HG02623 (cell line): Measurements from ENCODE around the gene SYNJ1.
"Not testable (repeated sequence)": the region's sequence is repeated elsewhere in the genome, so short reads cannot be mapped to it uniquely, and the experiment has no call there.

ENCODE experiments used
- ATAC-seq: cut with Tn5 transposase; IDR thresholded peaks from one replicate; pipeline ENCODE4 v1.9.1; 2021; ENCODE audit warnings: moderate library complexity; ENCODE audit not compliant: unreplicated experiment

SYNJ1 gene

DNA sequence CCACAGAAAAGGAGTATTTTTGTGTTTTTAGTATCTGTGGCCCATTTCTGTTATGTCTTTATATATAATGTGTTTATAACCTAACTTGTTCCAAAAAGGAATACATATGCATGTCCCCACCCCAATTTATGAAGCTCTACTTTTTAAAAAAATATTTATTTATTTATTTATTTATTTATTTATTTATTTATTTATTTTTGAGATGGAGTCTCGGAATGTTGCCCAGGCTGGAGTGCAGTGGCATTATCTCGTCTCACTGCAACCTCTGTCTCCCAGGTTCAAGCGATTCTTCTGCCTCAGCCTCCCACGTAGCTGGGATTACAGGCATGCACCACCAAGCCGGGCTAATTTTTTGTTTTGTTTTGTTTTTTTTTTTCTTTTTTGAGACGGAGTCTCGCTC lies 32.3 kb downstream of the SYNJ1 start:
- not testable (repeated sequence) for ATAC-seq

DNA sequence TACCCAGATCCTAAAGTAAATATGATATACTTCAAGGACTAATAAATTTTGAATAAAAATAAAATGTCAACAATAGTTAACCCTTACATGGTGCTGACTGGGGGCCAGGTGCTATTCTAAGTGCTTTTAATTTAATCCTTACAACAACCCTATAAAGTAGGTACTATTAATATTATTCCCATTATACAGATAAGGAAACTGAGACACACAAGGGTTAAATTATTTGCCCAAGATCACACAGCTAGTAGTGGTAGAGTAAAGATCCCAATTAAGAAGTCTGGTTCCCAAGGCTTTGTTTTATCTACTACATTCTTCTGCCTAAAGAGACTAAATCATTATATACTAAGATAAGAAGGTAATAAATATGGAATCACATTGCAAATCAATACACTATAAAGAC lies 34.2 kb downstream of the SYNJ1 start:
- no peak for ATAC-seq

DNA sequence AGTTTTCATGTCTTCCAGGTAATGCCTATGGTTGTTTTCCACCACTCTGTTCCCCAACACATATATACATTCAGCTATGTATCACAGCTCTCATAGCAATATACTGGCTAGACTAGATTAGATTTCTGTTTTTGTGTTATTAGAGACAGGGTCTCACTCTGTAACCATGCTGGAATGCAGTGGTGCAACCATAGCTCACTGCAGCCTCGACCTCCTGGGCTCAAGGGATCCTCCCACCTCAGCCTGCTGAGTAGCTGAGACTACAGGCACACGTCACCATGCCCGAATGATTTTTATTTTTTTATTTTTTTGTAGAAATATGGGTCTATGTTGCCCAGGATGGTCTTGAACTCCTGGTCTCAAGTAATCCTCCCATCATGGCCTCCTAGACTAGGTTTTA lies 37.7 kb downstream of the SYNJ1 start:
- no peak for ATAC-seq

DNA sequence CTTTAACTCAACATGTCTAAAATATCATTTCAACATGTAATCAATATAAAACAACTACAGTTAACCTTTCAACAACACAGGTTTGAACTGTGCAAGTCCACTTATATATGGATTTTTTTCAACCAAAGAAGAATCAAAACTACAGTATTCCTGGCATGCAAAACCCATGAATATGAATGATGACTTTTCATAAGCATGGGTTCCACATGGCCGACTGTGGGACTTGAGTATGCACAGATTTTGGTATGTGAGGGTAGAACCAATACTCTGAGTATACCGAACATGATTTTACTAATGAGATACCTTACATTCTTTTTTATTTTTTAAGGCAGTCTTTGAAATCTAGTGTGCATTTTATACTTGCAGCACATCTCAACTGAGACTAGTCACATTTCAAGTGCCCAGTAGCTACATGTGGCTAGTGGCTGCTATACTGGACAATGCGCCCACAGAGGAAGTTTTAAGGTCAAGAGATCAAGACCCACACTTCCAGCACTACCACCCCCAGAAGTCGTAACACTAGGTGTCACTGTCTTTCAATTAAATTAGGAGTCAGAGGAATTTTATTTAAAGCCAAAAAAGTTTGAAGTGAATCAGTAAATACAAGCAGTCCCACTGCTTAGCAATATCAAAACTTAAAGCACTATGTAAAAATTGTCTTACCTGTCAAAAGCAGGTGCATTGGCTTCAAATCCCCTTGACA lies 40.0 kb downstream of the SYNJ1 start:
- no peak for ATAC-seq

DNA sequence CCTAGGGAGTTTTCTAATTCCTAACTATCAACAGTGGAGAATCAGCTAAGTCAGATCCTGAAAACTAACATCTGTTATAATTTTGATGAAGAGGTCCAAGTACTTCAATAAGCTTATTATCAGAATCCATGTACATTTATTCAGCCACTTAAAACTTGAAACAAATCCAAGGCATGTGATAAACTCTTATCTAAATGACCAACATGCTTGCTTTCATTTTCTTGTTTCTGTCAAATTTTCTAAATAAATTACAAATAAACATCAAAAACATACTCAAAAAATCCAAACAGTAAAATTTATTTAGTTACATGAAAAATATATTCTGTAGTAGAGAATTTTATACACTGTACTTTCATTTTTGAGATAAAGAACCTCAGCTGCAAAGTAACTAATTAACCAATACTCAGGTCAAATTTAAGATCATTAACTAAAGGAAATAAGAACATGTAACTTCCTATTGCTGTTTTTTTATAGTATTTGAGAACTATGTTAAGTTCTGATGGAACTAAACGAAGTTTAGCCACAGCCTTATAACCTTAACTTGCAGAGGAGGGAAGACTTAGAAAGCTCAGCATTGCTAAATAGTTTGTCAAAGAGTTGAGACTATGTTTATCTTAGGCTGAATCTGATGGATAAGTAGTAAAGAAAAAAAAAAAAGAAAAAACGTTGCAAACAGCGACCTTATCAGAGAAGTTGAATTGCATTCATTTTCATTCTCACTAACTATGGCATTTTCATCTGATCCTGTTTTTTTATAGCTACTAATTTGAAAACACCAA lies 44.9 kb downstream of the SYNJ1 start:
- ATAC-seq: no peak

DNA sequence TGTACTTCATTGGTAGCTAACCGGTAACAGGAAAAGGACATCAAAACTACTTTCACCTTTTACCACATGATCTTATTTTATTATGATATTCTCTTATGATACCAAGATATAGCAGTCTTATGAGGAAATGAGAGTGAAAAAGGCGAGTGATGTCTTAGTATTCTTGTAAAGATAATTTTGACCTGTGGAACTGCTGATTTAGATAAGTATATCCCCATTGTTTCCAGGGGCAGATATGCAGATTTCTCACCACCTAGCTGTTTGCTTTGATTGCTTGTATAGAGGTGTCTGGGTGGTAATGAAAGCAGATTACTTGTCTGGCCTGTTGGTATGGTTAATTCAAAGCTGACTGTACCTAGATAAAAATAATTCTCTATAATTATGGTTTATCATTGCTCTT lies 53.1 kb downstream of the SYNJ1 start:
- ATAC-seq: no peak

DNA sequence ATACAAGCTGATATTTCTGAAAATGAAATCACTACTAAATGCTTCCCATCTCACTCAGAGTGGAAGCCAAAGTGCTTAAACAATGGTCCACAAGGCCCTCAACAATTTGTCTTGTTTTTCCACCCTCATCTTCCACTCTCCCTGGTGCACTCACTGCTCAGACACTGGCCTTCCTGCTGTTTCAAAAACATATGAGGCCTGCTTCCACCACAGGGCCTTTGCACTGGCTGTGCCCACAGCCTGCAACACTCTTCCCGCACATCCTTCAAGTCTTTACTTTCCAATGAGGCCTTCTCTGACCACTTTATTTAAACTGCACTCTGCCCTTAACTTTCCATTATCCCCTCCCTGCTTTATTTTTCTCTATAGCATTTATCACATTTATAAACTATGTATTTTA lies 53.8 kb downstream of the SYNJ1 start:
- ATAC-seq: no peak

DNA sequence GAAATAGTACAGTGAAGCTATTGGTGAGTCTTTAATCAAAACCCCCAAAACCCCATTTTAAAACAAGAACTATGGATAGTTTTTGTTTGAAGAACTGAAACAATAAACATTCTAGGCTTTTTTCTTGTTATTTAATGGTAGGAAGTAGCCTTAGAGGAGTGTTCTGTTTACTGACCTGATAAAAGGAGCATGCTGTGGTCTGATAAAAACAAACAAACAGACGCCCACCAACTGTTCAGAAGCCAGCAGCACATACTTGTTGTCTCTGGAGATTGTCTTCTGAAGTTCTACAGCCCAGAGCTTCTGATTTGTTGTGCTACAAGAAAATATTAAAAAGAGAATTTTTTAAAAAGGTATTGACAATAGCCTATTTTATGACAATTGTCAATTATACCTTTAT lies 61.6 kb downstream of the SYNJ1 start:
- no peak for ATAC-seq

DNA sequence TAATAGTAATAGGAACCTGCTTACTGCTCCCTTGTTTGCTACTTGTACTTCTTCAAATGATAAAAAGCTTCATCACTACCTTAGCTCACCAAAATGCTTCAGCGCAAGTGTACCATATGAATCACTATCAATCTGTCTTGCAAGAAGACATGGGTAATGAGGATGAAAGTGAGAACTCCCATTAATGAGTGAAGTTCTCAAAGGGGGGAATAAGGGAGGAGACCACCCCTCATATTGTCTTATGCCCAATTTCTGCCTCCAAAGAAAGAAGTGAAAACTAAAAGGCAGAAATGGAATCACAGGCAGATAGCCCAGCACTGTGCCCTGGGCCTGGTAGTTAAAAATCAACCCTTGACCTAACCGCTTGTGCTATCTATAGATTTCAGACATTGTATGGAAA lies 63.7 kb downstream of the SYNJ1 start:
- not testable (repeated sequence) for ATAC-seq

DNA sequence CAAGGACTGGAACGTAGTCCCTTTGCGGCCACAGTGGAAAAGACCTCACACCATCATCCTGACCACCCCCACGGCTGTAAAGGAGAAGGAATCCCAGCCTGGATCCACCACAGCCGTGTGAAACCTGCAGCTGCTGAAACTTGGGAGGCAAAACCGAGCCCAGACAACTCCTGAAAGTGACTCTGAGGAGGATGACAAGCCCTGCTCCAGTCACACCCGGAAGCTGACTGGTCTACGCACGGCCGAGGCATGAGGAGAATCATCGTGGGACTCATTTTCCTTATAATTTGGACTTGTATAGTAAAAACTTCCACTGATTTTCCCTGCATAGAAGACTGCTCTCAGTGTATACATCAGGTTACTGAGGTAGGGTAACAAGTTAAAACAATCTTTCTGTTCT lies 65.8 kb downstream of the SYNJ1 start:
- ATAC-seq: not testable (repeated sequence)

DNA sequence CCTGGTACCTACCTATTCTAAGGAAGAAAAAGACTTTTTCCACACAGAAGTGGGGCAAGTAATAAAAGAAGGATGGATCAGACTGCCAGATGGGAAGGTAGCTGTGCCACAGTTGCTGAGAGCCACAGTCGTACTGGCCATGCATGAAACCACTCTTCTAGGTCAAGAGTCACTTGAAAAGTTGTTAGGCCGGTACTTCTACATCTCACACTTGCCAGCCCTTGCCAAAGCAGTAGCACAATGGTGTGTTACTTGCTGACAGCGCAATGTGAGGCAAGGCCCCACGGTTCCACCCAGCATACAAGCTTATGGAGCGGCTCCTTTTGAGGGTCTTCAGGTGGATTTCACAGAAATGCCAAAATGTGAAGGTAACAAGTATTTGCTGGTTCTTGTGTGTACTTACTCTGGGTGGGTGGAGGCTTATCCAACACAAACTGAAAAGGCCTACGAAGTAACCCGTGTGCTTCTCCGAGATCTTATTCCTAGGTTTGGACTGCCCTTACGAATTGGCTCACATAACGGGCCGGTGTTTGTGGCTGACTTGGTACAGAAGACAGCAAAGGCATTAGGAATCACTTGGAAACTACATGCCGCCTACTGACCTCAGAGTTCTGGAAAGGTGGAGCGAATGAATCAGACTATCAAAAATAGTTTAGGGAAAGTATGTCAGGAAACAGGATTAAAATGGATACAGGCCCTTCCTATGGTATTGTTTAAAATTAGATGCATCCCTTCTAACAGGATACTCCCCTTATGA lies 66.6 kb downstream of the SYNJ1 start:
- ATAC-seq: not testable (repeated sequence)

DNA sequence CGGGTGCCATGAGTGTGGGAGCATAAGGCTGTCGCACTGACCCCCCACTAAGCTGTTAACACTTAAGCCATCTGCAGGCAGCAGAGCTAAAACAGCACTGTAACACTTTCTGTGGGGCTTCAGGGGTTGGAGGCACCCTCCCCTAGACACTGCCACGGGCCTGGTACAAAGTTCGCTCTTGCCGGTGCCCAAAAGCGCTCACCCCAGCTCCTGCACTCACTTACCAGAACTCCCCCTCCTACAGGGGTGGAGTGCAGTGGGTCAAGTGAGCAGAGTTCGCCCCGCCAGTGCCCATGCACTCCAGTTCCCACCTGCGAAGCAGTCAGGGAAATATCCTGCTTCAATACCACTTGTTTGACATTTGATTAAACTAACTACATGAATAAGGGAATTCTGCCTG lies 69.3 kb downstream of the SYNJ1 start:
- no peak for ATAC-seq

DNA sequence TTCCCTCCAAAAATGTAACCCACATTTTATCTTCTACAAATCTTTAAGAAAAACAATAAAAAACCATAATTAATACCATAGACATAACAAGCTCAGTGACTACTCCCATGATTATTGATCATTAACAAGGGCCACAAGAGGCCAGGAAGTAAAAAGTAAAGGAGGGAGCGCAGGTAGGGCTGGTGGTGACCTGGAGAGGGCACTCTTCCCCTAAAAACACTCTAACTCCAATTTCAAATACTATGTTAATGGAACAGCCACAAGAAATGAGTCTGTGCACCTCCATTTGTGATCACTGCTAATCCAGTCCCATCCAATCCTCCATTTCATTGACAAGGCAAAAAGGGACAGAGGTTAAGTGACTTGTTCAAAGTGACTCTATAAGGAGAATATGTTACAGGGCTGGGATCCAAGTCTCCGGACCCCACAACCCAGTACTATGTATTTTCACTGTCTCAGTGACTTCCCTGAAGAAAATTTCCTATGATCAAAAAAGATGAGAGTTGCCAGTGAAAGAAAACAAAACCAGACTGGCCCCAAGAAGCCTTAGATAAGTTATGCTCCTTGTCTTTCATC lies 74.4 kb downstream of the SYNJ1 start:
- no peak for ATAC-seq

DNA sequence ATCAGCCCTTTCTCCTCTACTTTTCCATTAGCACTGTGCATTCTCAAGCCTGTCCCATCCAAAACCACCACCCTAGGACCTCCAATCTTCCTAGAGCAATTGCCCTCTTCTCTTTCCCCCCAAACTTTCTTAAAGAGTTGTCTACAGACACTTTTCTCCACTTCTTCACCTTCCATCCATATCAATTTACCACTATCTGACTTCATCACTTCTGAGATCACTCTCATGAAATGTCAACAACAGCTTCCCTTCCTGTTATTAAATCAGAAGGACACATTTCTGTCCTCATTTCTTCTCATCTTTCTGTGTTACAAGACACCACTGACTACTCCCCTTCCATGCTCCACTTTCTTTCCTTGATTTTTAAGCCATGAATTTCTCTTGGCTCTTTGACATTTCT lies 79.6 kb downstream of the SYNJ1 start:
- no peak for ATAC-seq

DNA sequence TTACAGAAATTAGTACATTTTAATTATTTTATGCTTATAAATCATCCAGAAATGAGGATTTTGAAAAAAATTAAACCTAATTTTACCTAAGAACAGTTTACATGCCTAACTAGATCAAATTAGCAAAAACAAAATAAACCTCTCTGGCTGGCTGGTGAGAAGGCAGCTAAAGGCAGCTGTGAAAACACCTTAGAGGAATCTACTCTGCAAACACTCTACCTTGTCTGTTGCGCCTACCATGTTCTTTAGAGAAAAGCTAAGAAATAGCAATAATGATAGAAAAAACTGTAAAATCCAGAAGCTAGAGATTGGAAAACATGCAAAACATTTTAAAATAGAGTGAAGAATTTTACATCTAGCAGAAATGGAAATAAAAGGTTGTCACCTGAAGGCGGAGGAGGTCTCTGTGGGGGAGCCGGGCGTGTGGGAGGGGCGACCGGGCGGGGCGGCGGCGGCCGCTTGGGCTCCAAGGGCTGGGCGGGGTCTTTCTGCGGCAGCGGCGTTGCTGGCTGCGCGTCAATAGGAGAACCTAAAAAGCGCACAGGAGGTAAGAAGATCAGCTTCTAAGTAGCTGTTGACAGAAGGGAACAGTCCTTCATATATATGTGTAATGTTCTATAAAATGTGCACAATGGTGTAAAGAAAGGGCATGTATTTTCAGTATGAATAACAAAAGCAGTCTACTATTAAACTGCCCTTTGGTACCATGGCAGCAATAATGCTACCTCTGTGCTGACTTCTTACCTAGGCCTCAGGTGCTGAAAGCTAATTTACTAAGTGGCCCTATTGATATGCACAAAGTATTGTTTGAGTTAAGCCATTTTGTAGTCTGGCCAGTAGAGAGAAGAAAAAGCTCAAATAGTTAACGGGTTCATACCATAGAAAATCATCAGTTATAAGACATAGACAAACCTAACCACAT lies 82.3 kb downstream of the SYNJ1 start:
- ATAC-seq: no peak

DNA sequence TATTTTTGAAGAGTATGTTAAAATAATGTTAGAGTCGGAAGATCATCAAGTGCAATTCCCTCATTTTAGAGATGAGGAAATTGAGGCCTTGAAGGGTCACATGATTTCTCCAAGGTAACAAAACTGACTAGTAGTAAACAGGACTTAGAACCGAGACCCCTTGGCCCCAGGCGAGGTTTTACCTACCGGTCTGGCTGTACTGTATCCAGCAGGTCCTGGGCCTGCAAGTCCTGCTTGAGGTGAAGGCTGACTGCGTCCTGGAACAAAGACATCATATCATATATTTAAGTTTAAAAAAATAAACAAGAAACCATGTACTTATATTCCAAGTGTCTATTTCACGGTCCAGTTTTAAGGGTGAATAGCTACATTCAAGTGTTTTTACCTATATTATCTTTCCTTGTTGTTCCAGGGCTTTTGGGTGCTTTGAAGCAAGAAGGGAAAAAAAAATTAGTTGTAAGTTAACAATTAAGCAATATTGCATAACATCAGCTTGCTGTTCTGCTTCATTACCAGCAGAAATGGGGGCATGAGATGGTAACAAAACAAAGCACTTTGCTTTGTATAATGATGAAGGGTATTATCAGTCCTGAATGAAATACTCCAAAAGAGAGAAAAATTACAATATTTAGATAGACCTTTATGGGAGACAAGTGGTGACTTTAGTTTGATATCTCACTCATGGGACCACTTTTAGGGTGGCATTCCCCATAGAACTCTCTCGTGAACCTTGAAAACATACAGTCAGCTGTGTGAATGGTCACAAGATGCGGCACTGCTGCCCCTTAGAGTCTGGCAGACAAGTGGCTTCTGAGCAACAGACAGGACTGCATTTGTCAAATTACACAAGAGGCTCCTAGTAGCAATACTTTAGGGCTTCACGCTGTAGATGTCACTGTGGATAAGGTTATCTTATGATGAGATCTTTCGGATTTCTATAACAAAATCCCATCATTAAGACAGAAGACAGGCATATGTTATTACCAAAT lies 85.8 kb downstream of the SYNJ1 start:
- ATAC-seq: no peak

DNA sequence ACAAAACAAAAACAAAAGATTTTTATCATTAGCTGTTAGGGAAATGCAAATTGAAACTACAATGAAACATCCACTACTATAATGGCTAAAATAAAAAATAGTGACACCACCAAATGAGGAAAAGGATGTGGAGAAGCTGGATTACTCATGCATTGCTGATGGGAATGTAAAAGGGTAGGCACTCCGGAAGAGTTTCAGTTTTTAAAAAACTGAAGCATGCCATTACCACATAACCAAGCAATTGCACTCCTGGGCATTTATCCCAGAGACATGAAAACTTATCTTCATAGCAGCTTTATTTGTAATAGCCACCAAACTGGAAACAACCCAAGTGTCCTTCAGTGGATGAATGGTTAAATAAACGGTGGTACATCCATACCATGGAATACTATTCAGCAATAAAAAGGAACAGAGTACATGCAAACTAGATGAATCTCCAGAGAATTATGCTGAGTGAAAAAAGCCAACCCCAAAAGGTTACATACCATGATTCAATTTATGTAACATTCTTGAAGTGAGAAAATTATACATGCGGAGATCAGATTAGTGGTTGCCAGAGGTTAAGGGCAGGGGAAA lies 101.1 kb downstream of the SYNJ1 start:
- no peak for ATAC-seq

DNA sequence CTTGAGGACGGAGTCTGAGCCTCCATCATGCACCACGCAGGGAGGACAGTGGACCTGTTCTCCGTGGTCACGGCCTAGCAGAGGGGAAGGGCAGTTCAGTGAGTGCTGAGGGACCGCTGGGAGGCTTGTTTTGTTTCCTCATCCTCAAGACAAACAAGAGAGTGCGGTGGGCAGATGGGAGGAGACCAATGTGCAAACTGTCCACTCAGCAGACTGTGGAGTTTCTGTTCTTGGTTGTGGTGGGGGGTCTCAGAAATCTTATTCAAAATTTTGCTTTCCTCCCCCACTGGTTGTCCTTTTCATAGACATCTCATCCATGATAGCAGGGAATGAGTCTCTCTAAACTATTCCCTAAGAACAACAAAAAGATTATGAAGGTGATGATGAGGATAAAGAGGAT lies 109.6 kb downstream of the SYNJ1 start:
- not testable (repeated sequence) for ATAC-seq
